Measurements from ENCODE around the gene ZC2HC1C.

Gene ZC2HC1C

DNA sequence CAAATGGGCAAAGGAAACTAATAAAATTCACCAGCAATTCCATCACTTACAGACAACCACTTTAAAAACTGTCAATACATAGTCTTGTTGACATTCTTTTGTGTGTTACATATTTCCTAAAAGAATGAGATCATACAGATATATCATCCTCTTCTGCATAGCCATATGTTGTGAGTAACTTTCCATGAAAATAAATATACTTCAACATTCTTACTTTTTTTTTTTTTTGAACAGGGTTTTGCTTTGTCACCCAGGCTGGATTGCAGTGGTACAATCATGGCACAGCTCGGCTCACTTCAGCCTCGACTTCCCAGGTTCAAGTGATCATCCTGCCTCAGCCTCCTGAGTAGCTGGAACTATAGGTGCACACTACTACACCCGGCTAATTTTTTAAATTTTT, 20.9 kb downstream of the ZC2HC1C start:
- H3K36me3 ChIP-seq (ENCODE audit: insufficient read depth, low read length), result peaks cover 33% of the 10 kb centered on the region
- H2AFZ ChIP-seq (ENCODE audit: low read length, unreplicated experiment), result no peak overlapping the region
- no peak overlapping the region for H3K4me3 ChIP-seq (ENCODE audit: low read depth, low read length)
- H3K4me1 ChIP-seq (ENCODE audit: control insufficient read depth, insufficient read depth, low read length, unreplicated experiment), result peaks cover 4% of the 10 kb centered on the region
- no peaks in the 10 kb centered on the region for H3K79me2 ChIP-seq (ENCODE audit: control insufficient read depth, insufficient read depth, low read length, unreplicated experiment)
- no peak overlapping the region for H3K27ac ChIP-seq (ENCODE audit: low read depth, low read length)
- H3K27me3 ChIP-seq (ENCODE audit: insufficient read depth, low read length), result no peaks in the 10 kb centered on the region

DNA sequence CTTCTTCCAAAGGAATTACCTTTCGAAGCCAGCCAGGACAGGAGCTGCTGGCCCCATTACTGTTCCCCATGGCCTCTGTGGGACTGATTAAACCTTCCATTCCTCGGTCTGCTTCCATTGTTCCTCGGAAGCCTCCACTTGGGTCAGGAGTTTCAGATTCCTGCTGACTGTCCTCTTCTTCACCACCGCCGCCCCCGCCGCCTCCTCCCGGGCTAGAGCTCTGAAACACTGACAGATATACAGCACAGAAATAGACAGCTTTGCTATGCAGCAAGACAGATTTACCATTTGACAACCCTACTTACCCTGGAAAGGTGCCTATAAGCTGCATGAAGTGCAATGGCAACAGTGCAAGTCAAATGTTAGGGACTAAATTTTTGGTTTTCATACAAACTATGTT, 21.8 kb downstream of the ZC2HC1C start:
- Histone ChIP-seq H3K27ac (ENCODE audit: low read depth, low read length) (no peak overlapping the region), H2AFZ (ENCODE audit: low read length, unreplicated experiment) (no peak overlapping the region), H3K4me1 (ENCODE audit: control insufficient read depth, insufficient read depth, low read length, unreplicated experiment) (peaks cover 4% of the 10 kb centered on the region), H3K36me3 (ENCODE audit: insufficient read depth, low read length) (peaks cover 39% of the 10 kb centered on the region), H3K79me2 (ENCODE audit: control insufficient read depth, insufficient read depth, low read length, unreplicated experiment) (no peaks in the 10 kb centered on the region), H3K27me3 (ENCODE audit: insufficient read depth, low read length) (no peaks in the 10 kb centered on the region), H3K4me3 (ENCODE audit: low read depth, low read length) (no peak overlapping the region)

DNA sequence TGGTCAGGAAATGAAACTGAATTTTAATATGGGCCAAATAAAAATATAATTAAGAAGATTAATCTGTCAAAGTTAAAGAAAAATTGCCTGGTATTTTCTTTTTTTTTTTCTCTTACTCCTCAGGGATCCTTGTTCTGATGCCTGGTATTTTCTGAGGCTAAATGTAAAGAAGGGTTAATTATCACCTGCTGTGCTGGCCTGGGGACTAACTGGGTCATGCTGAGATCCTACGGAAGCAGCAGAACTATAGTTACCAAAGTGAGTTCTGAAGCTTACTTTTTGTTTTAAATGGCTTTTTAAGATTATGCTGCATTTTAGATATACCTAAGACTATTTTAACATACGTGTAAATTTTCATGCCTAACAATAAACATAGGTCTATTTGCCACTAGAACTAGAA, 23.3 kb downstream of the ZC2HC1C start:
- peaks cover 4% of the 10 kb centered on the region for H3K4me1 ChIP-seq (ENCODE audit: control insufficient read depth, insufficient read depth, low read length, unreplicated experiment)
- H3K79me2 ChIP-seq (ENCODE audit: control insufficient read depth, insufficient read depth, low read length, unreplicated experiment), result no peaks in the 10 kb centered on the region
- peaks cover 41% of the 10 kb centered on the region for H3K36me3 ChIP-seq (ENCODE audit: insufficient read depth, low read length)
- no peak overlapping the region for H2AFZ ChIP-seq (ENCODE audit: low read length, unreplicated experiment)
- H3K27ac ChIP-seq (ENCODE audit: low read depth, low read length), result no peak overlapping the region
- no peak overlapping the region for H3K4me3 ChIP-seq (ENCODE audit: low read depth, low read length)
- no peaks in the 10 kb centered on the region for H3K27me3 ChIP-seq (ENCODE audit: insufficient read depth, low read length)

DNA sequence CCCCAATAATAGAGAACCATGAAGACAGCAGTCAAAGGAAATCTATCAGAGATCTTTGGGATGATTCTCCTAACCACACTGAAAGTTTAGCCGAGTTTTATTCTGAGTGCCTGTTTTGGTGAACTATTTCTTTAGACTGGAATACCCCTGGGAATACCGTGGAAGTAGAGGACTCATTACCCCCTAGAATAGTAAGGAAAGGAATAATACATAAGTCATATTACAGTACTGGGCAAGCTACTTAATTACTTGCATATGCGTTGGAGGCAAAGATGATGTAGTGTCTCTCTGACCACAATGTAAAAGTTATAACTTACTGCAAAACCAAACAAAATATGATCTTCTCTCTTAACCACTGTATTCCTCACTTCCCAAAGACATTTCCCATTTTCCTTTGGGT, 25.5 kb downstream of the ZC2HC1C start:
- no peak overlapping the region for H2AFZ ChIP-seq (ENCODE audit: low read length, unreplicated experiment)
- H3K27me3 ChIP-seq (ENCODE audit: insufficient read depth, low read length), result no peaks in the 10 kb centered on the region
- H3K36me3 ChIP-seq (ENCODE audit: insufficient read depth, low read length), result peaks cover 37% of the 10 kb centered on the region
- no peak overlapping the region for H3K4me3 ChIP-seq (ENCODE audit: low read depth, low read length)
- no peak overlapping the region for H3K27ac ChIP-seq (ENCODE audit: low read depth, low read length)
- H3K4me1 ChIP-seq (ENCODE audit: control insufficient read depth, insufficient read depth, low read length, unreplicated experiment), result peaks cover 4% of the 10 kb centered on the region
- no peaks in the 10 kb centered on the region for H3K79me2 ChIP-seq (ENCODE audit: control insufficient read depth, insufficient read depth, low read length, unreplicated experiment)

DNA sequence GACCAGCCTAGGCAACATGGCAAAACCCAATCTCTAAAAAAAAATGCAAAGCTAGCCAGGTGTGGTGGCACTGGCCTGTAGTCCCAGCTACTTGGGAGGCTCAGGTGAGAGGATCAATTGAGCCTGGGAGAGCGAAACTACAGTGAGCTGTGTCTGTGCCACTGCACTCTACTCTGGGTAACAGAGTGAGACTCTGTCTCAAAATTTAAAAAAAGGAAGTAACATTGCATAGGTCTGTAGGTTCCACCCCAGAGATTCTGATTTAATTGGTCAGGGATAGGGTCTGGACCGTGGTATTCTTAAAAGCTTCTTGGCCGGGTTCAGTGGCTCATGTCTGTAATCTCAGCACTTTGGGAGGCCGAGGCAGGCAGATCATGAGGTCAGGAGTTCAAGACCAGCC, 26.2 kb downstream of the ZC2HC1C start:
- H3K79me2 ChIP-seq (ENCODE audit: control insufficient read depth, insufficient read depth, low read length, unreplicated experiment), result no peaks in the 10 kb centered on the region
- no peaks in the 10 kb centered on the region for H3K27me3 ChIP-seq (ENCODE audit: insufficient read depth, low read length)
- H2AFZ ChIP-seq (ENCODE audit: low read length, unreplicated experiment), result no peak overlapping the region
- H3K4me1 ChIP-seq (ENCODE audit: control insufficient read depth, insufficient read depth, low read length, unreplicated experiment), result peaks cover 4% of the 10 kb centered on the region
- H3K27ac ChIP-seq (ENCODE audit: low read depth, low read length), result no peak overlapping the region
- H3K4me3 ChIP-seq (ENCODE audit: low read depth, low read length), result no peak overlapping the region
- H3K36me3 ChIP-seq (ENCODE audit: insufficient read depth, low read length), result peaks cover 38% of the 10 kb centered on the region

DNA sequence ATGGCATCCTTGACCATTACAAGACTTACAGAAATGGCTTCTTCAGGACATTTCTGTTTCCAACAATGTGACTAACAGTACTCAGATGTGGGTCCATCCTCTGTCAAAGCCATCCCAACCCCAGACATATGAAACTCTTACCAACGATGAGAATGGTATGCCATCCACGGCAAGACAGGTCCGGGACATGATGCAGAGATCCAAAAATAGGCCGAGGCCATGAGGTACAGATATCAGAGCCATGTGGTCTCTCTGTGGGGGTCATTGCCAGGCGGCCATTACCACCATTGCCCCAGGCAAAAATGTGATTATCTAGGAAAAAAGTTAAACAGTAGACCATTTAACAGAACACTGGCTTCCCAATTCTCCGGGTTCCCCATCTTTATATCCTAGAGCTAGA, 27.5 kb downstream of the ZC2HC1C start:
- Histone ChIP-seq H3K36me3 (ENCODE audit: insufficient read depth, low read length) (peaks cover 37% of the 10 kb centered on the region), H3K79me2 (ENCODE audit: control insufficient read depth, insufficient read depth, low read length, unreplicated experiment) (no peaks in the 10 kb centered on the region)

DNA sequence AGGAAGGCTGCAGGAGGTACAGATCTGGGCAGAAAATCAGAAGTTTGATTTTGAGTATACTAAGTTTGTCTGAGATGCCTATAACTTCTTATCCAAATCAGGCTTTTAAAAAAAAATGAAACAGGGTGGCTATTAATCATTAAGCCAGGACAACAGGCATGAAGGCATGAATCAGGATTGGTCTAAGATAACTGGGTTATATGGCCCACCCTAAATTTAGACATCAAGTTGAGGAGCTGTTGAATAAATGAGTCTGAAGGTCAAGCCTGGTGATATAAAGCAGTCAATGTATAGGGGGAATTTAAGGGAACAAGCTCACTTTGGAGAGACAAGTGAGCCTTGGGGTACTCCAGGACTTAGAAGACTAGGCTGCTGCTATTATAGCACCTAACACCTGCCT, 28.8 kb downstream of the ZC2HC1C start:
- Histone ChIP-seq H3K79me2 (ENCODE audit: control insufficient read depth, insufficient read depth, low read length, unreplicated experiment) (no peaks in the 10 kb centered on the region), H2AFZ (ENCODE audit: low read length, unreplicated experiment) (no peak overlapping the region), H3K36me3 (ENCODE audit: insufficient read depth, low read length) (peaks cover 37% of the 10 kb centered on the region), H3K4me3 (ENCODE audit: low read depth, low read length) (no peak overlapping the region), H3K27ac (ENCODE audit: low read depth, low read length) (no peak overlapping the region), H3K27me3 (ENCODE audit: insufficient read depth, low read length) (no peaks in the 10 kb centered on the region), H3K4me1 (ENCODE audit: control insufficient read depth, insufficient read depth, low read length, unreplicated experiment) (peaks cover 4% of the 10 kb centered on the region)

More for the DNA sequence above, 27.5 kb downstream of the ZC2HC1C start:
- Histone ChIP-seq H2AFZ (ENCODE audit: low read length, unreplicated experiment) (no peak overlapping the region), H3K27ac (ENCODE audit: low read depth, low read length) (no peak overlapping the region), H3K4me3 (ENCODE audit: low read depth, low read length) (no peak overlapping the region), H3K27me3 (ENCODE audit: insufficient read depth, low read length) (no peaks in the 10 kb centered on the region), H3K4me1 (ENCODE audit: control insufficient read depth, insufficient read depth, low read length, unreplicated experiment) (peaks cover 4% of the 10 kb centered on the region)

DNA sequence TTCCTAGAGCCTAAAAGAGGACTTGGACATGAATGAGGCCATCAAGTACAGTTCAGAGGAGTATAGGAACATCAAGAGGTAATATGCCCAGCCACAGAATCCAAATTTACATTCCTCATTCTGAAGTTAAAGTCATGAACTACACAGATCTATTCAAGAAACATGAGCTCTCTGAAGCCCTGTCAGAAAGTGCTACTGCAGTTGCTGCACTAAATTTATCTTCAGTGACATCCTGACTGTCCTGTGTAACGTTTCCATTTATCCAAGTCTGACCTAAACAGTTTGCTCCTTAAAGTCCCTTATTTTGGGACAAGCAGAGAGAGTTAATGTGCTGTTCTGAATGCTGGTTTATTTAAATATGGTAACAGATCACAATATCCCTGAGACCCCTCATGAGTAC, 29.2 kb downstream of the ZC2HC1C start:
- no peak overlapping the region for H2AFZ ChIP-seq (ENCODE audit: low read length, unreplicated experiment)
- H3K4me1 ChIP-seq (ENCODE audit: control insufficient read depth, insufficient read depth, low read length, unreplicated experiment), result peaks cover 4% of the 10 kb centered on the region
- H3K27ac ChIP-seq (ENCODE audit: low read depth, low read length), result no peak overlapping the region
- H3K36me3 ChIP-seq (ENCODE audit: insufficient read depth, low read length), result peaks cover 40% of the 10 kb centered on the region
- H3K27me3 ChIP-seq (ENCODE audit: insufficient read depth, low read length), result no peaks in the 10 kb centered on the region
- H3K79me2 ChIP-seq (ENCODE audit: control insufficient read depth, insufficient read depth, low read length, unreplicated experiment), result no peaks in the 10 kb centered on the region
- no peak overlapping the region for H3K4me3 ChIP-seq (ENCODE audit: low read depth, low read length)

DNA sequence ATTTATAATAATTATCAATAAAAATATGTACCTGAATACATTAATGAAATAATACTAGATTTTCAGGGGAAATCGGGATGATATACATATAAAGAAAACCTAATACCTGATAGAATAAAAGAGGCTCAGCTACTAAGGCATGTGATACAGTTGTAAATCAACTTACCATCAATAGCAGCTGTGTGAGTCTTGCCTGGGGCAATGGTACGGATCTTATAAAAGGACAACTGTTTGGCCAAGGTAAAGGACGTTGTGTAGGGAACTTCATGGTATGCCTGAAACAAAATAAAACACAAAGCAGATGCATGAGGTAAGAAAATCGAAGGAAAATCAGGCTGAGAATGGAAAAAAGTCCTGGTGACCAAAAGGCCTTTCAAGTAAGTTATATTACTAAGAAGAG, 32.0 kb downstream of the ZC2HC1C start:
- Histone ChIP-seq H3K27ac (ENCODE audit: low read depth, low read length) (no peak overlapping the region), H3K27me3 (ENCODE audit: insufficient read depth, low read length) (no peaks in the 10 kb centered on the region), H3K4me1 (ENCODE audit: control insufficient read depth, insufficient read depth, low read length, unreplicated experiment) (no peaks in the 10 kb centered on the region), H3K4me3 (ENCODE audit: low read depth, low read length) (no peak overlapping the region), H2AFZ (ENCODE audit: low read length, unreplicated experiment) (no peak overlapping the region), H3K36me3 (ENCODE audit: insufficient read depth, low read length) (peaks cover 28% of the 10 kb centered on the region), H3K79me2 (ENCODE audit: control insufficient read depth, insufficient read depth, low read length, unreplicated experiment) (no peaks in the 10 kb centered on the region)

DNA sequence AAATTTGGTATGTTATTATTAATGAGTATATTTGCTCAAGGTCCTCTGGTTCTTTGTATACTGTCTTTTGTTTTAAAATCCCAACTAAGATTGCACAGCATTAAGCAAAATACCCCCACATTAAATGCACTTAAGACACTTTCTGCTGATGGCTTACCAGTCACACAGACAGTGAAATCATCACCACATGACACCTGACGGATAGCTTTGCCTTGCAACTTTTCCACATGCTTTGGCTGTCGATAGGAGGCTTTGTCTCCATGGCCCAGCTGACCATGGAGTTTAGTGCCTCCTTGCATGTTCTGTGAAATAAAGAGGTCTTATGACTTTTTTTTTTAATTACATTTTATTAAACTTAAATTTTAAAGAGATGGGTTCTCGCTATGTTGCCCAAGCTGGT, 37.7 kb downstream of the ZC2HC1C start:
- Histone ChIP-seq H3K79me2 (ENCODE audit: control insufficient read depth, insufficient read depth, low read length, unreplicated experiment) (no peaks in the 10 kb centered on the region), H3K4me3 (ENCODE audit: low read depth, low read length) (no peak overlapping the region), H3K27ac (ENCODE audit: low read depth, low read length) (no peak overlapping the region), H2AFZ (ENCODE audit: low read length, unreplicated experiment) (no peak overlapping the region), H3K27me3 (ENCODE audit: insufficient read depth, low read length) (no peaks in the 10 kb centered on the region), H3K36me3 (ENCODE audit: insufficient read depth, low read length) (peaks cover 41% of the 10 kb centered on the region; the same call in 1 of the 2 replicates), H3K4me1 (ENCODE audit: control insufficient read depth, insufficient read depth, low read length, unreplicated experiment) (no peaks in the 10 kb centered on the region)

DNA sequence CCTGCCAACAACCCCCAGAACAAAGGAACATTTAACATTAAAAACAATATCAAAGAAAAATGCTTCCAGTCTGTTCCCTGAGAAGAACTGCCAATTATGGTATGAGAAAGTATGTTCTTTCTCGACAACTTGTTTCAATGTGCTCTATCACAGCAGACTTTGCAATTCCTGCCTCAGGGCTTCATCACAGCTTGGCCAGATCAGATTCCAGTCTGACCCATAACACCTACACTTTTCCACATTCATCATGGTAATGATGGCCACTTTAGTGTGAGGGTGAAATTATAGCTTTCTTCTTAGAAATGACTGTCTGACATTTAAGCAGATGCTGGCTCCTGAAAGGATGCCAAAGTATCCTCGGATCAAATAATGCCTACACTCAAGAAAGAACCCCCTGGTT, 40.4 kb downstream of the ZC2HC1C start:
- peaks cover 53% of the 10 kb centered on the region for H3K36me3 ChIP-seq (ENCODE audit: insufficient read depth, low read length)
- no peak overlapping the region for H3K27ac ChIP-seq (ENCODE audit: low read depth, low read length)
- no peak overlapping the region for H2AFZ ChIP-seq (ENCODE audit: low read length, unreplicated experiment)
- H3K27me3 ChIP-seq (ENCODE audit: insufficient read depth, low read length), result no peaks in the 10 kb centered on the region
- H3K79me2 ChIP-seq (ENCODE audit: control insufficient read depth, insufficient read depth, low read length, unreplicated experiment), result no peaks in the 10 kb centered on the region
- H3K4me1 ChIP-seq (ENCODE audit: control insufficient read depth, insufficient read depth, low read length, unreplicated experiment), result no peaks in the 10 kb centered on the region
- H3K4me3 ChIP-seq (ENCODE audit: low read depth, low read length), result no peak overlapping the region
